ENCODE results near the gene HERC6.

- TF ChIP-seq CTCF (IDR thresholded peaks at IDR 0.05): no peak
- TF ChIP-seq POLR2AphosphoS5 (IDR thresholded peaks at IDR 0.05): no peak
- no peak for TF ChIP-seq POLR2A (IDR thresholded peaks at IDR 0.05)
These were observed 66.6 kb downstream of the HERC6 start for GRCh38 chr4:88445252-88445651.

Measured in upper lobe of left lung (tissue), 4 donors.